C4-2B (cell line): ENCODE data around the gene LCN15.
"Not testable (repeated sequence)": the region's sequence is repeated elsewhere in the genome, so short reads cannot be mapped to it uniquely, and the experiment has no call there.

ENCODE experiments used
- H3K27ac ChIP-seq: fragments of 450-650 bp; 2 replicates; pipeline ENCODE4 v1.5.1; 2017
- CTCF ChIP-seq: fragments of 450-650 bp; conservative IDR thresholded peaks from 2 replicates; pipeline ENCODE4 v1.5.1; 2017; ENCODE audit warnings: mild to moderate bottlenecking
- ZFX ChIP-seq: fragments of 450-650 bp; IDR thresholded peaks from 2 replicates; pipeline ENCODE4 v1.6.1; 2017

The LCN15 gene

GRCh38 chr9:136762915-136763648 lies 1.2 kb downstream of the LCN15 start:
- TF ChIP-seq ZFX (no peak), CTCF (no peak)
- no peak overlapping the region for H3K27ac ChIP-seq

GRCh38 chr9:136762221-136762691 lies 2.1 kb downstream of the LCN15 start:
- TF ChIP-seq CTCF (no peak), ZFX (no peak)

DNA sequence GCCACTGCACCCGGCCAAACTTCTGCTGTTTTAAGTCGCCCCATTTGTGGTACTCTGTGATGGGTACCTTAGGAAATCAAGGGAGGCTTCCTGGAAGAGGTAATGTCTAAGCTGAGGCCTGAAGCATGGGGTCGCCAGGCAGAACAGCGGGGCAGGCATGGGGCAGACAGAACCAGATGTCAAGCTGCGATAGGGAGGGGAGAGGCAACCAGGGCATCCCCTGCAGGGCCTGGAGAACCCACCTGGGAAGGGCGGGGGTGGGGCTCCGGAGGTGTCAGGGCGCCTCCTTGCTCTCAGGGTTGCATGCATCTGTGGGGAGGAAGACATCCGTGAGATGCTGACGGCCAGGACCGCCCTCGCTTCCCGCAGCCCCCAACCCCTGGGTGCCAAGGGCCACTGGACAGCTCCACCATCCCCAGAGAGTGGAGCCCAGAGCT lies 2.8 kb downstream of the LCN15 start:
- TF ChIP-seq CTCF (no peak), ZFX (no peak)
- H3K27ac ChIP-seq: no peak overlapping the region

More at GRCh38 chr9:136762221-136762691, 2.1 kb downstream of the LCN15 start:
- no peak overlapping the region for H3K27ac ChIP-seq

- H3K27ac ChIP-seq: not testable (repeated sequence)
- peak; percentile 87 for TF ChIP-seq CTCF
Observed at GRCh38 chr9:136760834-136761544, 3.3 kb downstream of the LCN15 start.

GRCh38 chr9:136760424-136760823 lies 3.9 kb downstream of the LCN15 start:
- no peak for TF ChIP-seq ZFX
- TF ChIP-seq CTCF: no peak
- no peak overlapping the region for H3K27ac ChIP-seq

DNA sequence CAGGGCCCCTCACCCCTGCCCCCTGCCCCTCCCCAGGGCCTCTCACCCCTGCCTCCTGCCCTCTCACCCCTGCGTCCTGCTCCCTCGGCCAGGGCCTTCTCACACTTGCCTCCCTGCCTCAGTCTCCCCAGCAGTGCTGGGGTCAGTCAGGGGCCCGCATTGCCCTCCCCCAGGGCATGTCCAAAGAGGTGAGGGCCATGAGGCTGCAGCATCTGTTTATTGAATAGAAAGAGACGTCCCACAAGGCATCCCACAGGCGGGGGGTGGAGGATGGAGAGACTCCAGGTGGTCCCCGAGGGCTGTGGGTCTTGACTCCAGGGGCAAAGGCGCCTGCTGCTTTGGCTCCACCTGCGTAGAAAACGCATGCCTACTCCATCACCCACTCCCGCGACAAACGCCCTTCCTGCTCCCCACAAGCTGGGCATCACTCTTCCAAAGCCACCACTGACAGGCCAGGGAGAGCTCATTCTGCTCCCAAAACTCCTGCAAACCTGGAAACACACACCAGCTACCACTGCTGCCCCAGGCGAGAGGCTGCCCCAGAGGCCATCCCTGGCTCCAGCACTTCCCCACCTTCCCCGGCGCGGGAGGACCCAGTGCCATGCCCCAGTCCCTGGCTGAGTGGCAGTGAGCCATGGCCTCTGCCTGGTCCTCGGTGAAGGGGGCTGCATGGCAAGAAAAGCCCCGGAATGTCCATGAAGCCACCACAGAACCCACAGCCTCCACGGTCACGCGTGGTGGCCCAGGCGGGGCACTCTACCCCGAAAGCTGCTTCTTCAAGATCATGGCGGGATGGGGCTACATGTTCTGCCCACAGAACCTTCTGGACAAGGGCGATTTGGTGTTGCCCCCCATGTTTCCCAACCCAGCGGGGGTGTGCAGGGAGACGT lies 4.6 kb downstream of the LCN15 start:
- no peak for TF ChIP-seq ZFX
- no peak overlapping the region for H3K27ac ChIP-seq

DNA sequence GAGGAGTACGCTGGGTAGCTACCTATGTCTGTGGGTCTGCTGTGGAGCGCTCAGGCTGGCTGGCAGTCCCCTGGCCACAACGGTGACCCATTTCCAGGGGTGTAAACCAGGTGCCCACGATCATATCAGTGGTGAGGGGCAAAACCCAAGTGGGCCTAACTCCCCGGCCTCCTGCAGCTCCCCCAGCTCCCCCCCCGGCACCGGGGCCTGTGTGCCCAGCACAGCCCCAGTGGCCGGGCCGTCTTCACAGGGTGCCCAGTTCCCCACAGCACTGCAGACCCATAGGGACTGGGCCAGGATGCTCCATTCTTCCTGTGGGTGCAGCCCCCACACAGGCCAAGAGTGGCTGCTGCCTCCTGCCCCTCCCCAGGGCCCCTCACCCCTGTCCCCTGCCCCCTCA lies 5.3 kb downstream of the LCN15 start:
- no peak for TF ChIP-seq CTCF
- TF ChIP-seq ZFX: no peak
- no peak overlapping the region for H3K27ac ChIP-seq
